ENCODE data around the gene SPPL2B. TPM values are rescaled to one million over a fixed set of nuclear protein-coding genes. Genes with fewer than 3 reads are reported as not detected.
"Not testable (repeated sequence)": the region's sequence is repeated elsewhere in the genome, so short reads cannot be mapped to it uniquely, and the experiment has no call there.

The SPPL2B gene
- total RNA-seq, 6 donors from 2014 or later = 38.3 to 268 (median 61.7) TPM

GRCh38 chr19:2392366-2392765, 63.9 kb downstream of the SPPL2B start:
- ATAC-seq (ENCODE audit: low FRiP score in 2 of 2) = no peak
- Histone ChIP-seq H3K27ac (no peak overlapping the region), H3K4me1 (peaks cover 0 to 5% (median 0%) of the 10 kb centered on the region in 4 donors), H3K27me3 (no peaks in the 10 kb centered on the region), H3K9me3 (no peaks in the 10 kb centered on the region), H3K4me3 (no peak overlapping the region), H3K36me3 (no peaks in the 10 kb centered on the region)
- TF ChIP-seq POLR2A (IDR thresholded peaks at IDR 0.05) = no peak
- 56 to 60% methylated on average over 7 of the region's 7 CpGs for WGBS, 2 donors
- no peak for DNase-seq

GRCh38 chr19:2392899-2393298, 64.4 kb downstream of the SPPL2B start:
- not testable (repeated sequence) for H3K27ac ChIP-seq; DNase-seq; H3K4me3 ChIP-seq; H3K9me3 ChIP-seq; H3K36me3 ChIP-seq; ATAC-seq (ENCODE audit: low FRiP score in 2 of 2); H3K4me1 ChIP-seq; H3K27me3 ChIP-seq
- WGBS, 2 donors = 78 to 80% methylated on average over 8 of the region's 8 CpGs

- Histone ChIP-seq H3K36me3 (no peaks in the 10 kb centered on the region), H3K27ac (peak overlapping the region in 2 of 4 donors; percentile 26 to 42), H3K9me3 (no peaks in the 10 kb centered on the region), H3K4me3 (peak overlapping the region in 1 of 4 donors; percentile 22), H3K27me3 (no peaks in the 10 kb centered on the region), H3K4me1 (peaks cover 0 to 5% (median 0%) of the 10 kb centered on the region in 4 donors)
- ATAC-seq (ENCODE audit: low FRiP score in 2 of 2) = no peak
- no peak for DNase-seq
- 62 to 66% methylated on average over 8 of the region's 8 CpGs for WGBS, 2 donors
- no peak for TF ChIP-seq EP300 (IDR thresholded peaks at IDR 0.05)
- TF ChIP-seq CTCF (IDR thresholded peaks at IDR 0.05) = no peak
- no peak for TF ChIP-seq POLR2AphosphoS5 (IDR thresholded peaks at IDR 0.05)
- TF ChIP-seq POLR2A (IDR thresholded peaks at IDR 0.05) = no peak
These were observed 65.6 kb downstream of the SPPL2B start for GRCh38 chr19:2394054-2394441.

GRCh38 chr19:2394442-2395292, 66.2 kb downstream of the SPPL2B start:
- peak in 1 of 2 donors; percentile 51 for ATAC-seq (ENCODE audit: low FRiP score in 2 of 2)
- Histone ChIP-seq H3K4me1 (peaks cover 0 to 5% (median 0%) of the 10 kb centered on the region in 4 donors), H3K4me3 (peak overlapping the region in 2 of 4 donors; percentile 22 to 25), H3K27me3 (no peaks in the 10 kb centered on the region), H3K27ac (peak overlapping the region in 3 of 4 donors; percentile 15 to 26 (median 18)), H3K36me3 (no peaks in the 10 kb centered on the region), H3K9me3 (no peaks in the 10 kb centered on the region)
- TF ChIP-seq POLR2A (IDR thresholded peaks at IDR 0.05) (peak in 1 of 4 donors; percentile 61), CTCF (IDR thresholded peaks at IDR 0.05) (no peak), POLR2AphosphoS5 (IDR thresholded peaks at IDR 0.05) (no peak)
- 52 to 54% methylated on average over 27 of the region's 27 CpGs for WGBS, 2 donors
- peak in 1 of 2 donors; percentile 52 for DNase-seq

DNA sequence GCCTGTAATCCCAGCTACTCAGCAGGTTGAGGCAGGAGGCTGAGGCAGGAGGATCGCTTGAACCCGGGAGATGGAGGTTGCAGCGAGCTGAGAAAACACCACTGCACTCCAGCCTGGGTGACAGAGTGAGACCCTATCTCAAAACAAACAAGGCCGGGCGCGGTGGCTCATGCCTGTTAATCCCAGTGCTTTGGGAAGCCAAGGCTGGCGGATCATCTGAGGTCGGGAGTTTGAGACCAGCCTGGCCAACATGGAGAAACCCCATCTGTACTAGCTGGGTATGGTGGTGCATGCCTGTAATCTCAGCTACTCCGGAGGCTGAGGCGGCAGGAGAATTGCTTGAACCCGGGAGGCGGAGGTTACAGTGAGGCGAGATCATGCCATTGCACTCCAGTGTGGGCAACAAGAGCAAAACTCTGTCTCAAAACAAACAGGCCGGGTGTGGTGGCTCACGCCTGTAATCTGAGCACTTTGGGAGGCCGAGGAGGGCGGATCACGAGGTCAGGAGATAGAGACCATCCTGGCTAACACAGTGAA, 66.9 kb downstream of the SPPL2B start:
- WGBS, 2 donors = 90 to 93% methylated on average over 18 of the region's 18 CpGs
- DNase-seq; H3K4me3 ChIP-seq; H3K4me1 ChIP-seq; H3K27ac ChIP-seq; H3K36me3 ChIP-seq; ATAC-seq (ENCODE audit: low FRiP score in 2 of 2); H3K9me3 ChIP-seq; H3K27me3 ChIP-seq: not testable (repeated sequence)

DNA sequence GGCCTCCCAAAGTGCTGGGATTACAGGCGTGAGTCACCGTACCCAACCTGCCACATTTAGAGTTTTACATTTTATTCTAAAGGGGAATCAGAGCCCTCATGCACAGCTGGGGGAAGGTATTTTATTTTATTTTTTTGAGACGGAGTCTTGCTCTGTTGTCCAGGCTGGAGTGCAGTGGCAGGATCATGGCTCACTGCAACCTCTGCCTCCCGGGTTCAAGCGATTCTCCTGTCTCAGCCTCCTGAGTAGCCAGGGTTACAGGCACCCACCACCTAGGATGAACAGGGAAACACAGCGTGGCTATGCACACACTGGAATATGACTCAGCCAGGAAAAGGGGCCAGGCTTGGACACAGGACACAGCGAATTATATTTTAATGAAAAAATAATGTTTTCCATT, 68.7 kb downstream of the SPPL2B start:
- H3K4me1 ChIP-seq; H3K4me3 ChIP-seq; DNase-seq; H3K36me3 ChIP-seq; H3K27me3 ChIP-seq; H3K9me3 ChIP-seq; ATAC-seq (ENCODE audit: low FRiP score in 2 of 2); H3K27ac ChIP-seq: not testable (repeated sequence)
- 92 to 100% methylated on average over 7 of the region's 7 CpGs for WGBS, 2 donors

Measured in upper lobe of left lung (tissue), 6 donors.